Trophoblast cell (in vitro differentiated cells and primary cell): Measurements from ENCODE around the gene YTHDF1.

ENCODE experiments used
- DNase-seq, 2 donors: peaks; one replicate each; pipeline ENCODE4 v3.0.0-alpha.2; 2016
- H2AFZ ChIP-seq: 2 replicates; pipeline ENCODE4 v1.6.1; 2013; ENCODE audit warnings: low read length, moderate library complexity, mild to moderate bottlenecking; ENCODE audit not compliant: insufficient read depth, poor library complexity
- H2AK5ac ChIP-seq: 2 replicates; pipeline ENCODE4 v1.6.1; 2013; ENCODE audit warnings: mild to moderate bottlenecking, low read length
- H2BK120ac ChIP-seq: 2 replicates; pipeline ENCODE4 v1.6.1; 2013; ENCODE audit warnings: low read length, mild to moderate bottlenecking, moderate library complexity; ENCODE audit not compliant: insufficient read depth, poor library complexity
- H2BK12ac ChIP-seq: 2 replicates; pipeline ENCODE4 v1.6.1; 2013; ENCODE audit warnings: mild to moderate bottlenecking, low read length, moderate library complexity
- H2BK5ac ChIP-seq: 2 replicates; pipeline ENCODE4 v1.6.1; 2013; ENCODE audit warnings: low read length, low read depth, moderate library complexity, mild to moderate bottlenecking; ENCODE audit not compliant: poor library complexity
- H3K14ac ChIP-seq: 2 replicates; pipeline ENCODE4 v1.6.1; 2013; ENCODE audit warnings: mild to moderate bottlenecking, low read length
- H3K18ac ChIP-seq: 2 replicates; pipeline ENCODE4 v1.6.1; 2013; ENCODE audit warnings: mild to moderate bottlenecking, low read length
- H3K23ac ChIP-seq: 2 replicates; pipeline ENCODE4 v1.6.1; 2013; ENCODE audit warnings: low read length
- H3K27ac ChIP-seq: 2 replicates; pipeline ENCODE4 v1.5.1; 2013; ENCODE audit warnings: low read depth, mild to moderate bottlenecking, inconsistent platforms, low read length, moderate library complexity
- H3K27me3 ChIP-seq: 2 replicates; pipeline ENCODE4 v1.6.1; 2013; ENCODE audit warnings: inconsistent platforms, mild to moderate bottlenecking, low read length, moderate library complexity; ENCODE audit not compliant: insufficient read depth
- H3K36me3 ChIP-seq, 2 experiments: 1 replicate in 1 of 2; 2 replicates in 1 of 2; pipeline ENCODE4 v1.6.1; 2013; ENCODE audit warnings: low read length in 2 of 2, mild to moderate bottlenecking in 2 of 2, moderate library complexity in 1 of 2; ENCODE audit not compliant: insufficient read depth in 2 of 2, control insufficient read depth in 1 of 2
- H3K4ac ChIP-seq: 2 replicates; pipeline ENCODE4 v1.6.1; 2013; ENCODE audit warnings: low read depth, mild to moderate bottlenecking, low read length, moderate library complexity
- H3K4me1 ChIP-seq, 2 experiments: 1 replicate in 1 of 2; 2 replicates in 1 of 2; pipeline ENCODE4 v1.6.1; 2013; ENCODE audit warnings: low read length in 2 of 2, mild to moderate bottlenecking in 2 of 2, moderate library complexity in 1 of 2; ENCODE audit not compliant: insufficient read depth in 2 of 2, control insufficient read depth in 1 of 2
- H3K4me2 ChIP-seq: 2 replicates; pipeline ENCODE4 v1.6.1; 2013; ENCODE audit warnings: inconsistent platforms, mild to moderate bottlenecking, low read length, moderate library complexity
- H3K4me3 ChIP-seq: 2 replicates; pipeline ENCODE4 v1.5.1; 2013; ENCODE audit warnings: mild to moderate bottlenecking, low read depth, low read length, inconsistent platforms
- H3K79me1 ChIP-seq: one replicate; pipeline ENCODE4 v1.6.1; 2013; ENCODE audit warnings: low read length
- H3K79me2 ChIP-seq: 2 replicates; pipeline ENCODE4 v1.6.1; 2013; ENCODE audit warnings: low read length, mild to moderate bottlenecking; ENCODE audit not compliant: control insufficient read depth, insufficient read depth, poor library complexity
- H3K9ac ChIP-seq: 2 replicates; pipeline ENCODE4 v1.6.1; 2013; ENCODE audit warnings: mild to moderate bottlenecking, low read length
- H3K9me3 ChIP-seq: 2 replicates; pipeline ENCODE4 v1.6.1; 2013; ENCODE audit warnings: low read depth, mild to moderate bottlenecking, control low read depth, inconsistent platforms, low read length; ENCODE audit not compliant: insufficient read depth
- H4K12ac ChIP-seq: 2 replicates; pipeline ENCODE4 v1.6.1; 2013; ENCODE audit warnings: low read depth, mild to moderate bottlenecking, low read length, moderate library complexity
- H4K8ac ChIP-seq: 2 replicates; pipeline ENCODE4 v1.6.1; 2013; ENCODE audit warnings: low read depth, mild to moderate bottlenecking, low read length, moderate library complexity
- H4K91ac ChIP-seq: one replicate; pipeline ENCODE4 v1.6.1; 2013; ENCODE audit warnings: low read depth, mild to moderate bottlenecking, low read length, moderate library complexity
- WGBS: extraction: QIAGEN DNeasy Blood & Tissue Kit; methylation state at CpG from one replicate; pipeline ENCODE4 v1.1.7; 2013; ENCODE audit warnings: missing lambda C conversion rate; ENCODE audit not compliant: insufficient read length, insufficient coverage; ENCODE audit errors: extremely low coverage; 5-methylcytosine and 5-hydroxymethylcytosine counted together

YTHDF1 gene

DNA sequence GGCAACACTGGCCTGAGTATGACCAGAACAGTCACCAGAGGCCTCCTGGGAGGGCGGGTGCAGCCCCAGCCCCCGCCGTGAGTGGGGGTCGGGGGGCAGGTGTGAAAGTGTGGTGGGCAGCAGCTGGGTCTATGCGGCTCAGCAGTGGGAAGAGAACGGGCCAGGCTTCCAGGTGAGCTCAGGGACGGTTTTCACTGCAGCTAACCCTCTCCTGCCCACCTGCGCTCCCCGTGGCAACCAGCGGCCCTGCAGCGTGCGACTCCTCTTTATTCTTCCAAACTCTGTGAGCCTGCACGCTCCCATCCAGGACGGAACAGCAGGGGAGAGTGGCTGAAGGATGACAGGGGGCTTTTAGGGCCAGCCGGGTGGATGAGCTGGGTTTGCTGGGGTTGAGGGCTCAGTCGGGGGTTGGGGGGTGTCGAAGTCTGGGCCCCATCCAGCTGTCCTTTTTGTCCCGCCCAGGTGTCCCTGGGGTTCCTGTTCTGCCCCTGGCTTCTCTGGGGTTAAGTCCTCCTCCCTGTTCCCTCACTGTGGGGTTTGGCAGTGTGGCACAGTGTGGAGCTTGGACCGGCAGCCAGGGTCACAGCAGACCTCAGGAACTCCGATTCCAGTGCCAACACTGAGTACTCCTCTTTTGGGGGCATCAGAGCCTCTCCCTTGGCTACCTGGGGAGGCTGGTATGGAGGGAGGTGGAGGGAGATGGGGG lies 18.9 kb upstream of the YTHDF1 start:
- Histone ChIP-seq H3K36me3 (no peaks in the 10 kb centered on the region), H3K79me2 (peaks cover 19% of the 10 kb centered on the region), H3K23ac (no peak overlapping the region), H3K9me3 (no peaks in the 10 kb centered on the region), H3K14ac (peak overlapping the region; percentile 93), H2BK12ac (peak overlapping the region; percentile 99), H2AK5ac (peak overlapping the region; percentile 74), H3K79me1 (peaks cover 65% of the 10 kb centered on the region), H3K4me3 (no peak overlapping the region), H3K4me1 (peaks cover 61 to 62% of the 10 kb centered on the region in 2 experiments), H2BK5ac (peak overlapping the region; percentile 100), H4K12ac (peak overlapping the region; percentile 25), H3K4me2 (no peak overlapping the region), H3K18ac (peak overlapping the region; percentile 83), H4K8ac (peak overlapping the region; percentile 73), H2AFZ (peak overlapping the region; percentile 47), H3K27me3 (no peaks in the 10 kb centered on the region), H2BK120ac (peak overlapping the region; percentile 91), H3K9ac (no peak overlapping the region), H4K91ac (peak overlapping the region; percentile 100), H3K4ac (peak overlapping the region; percentile 83), H3K27ac (peak overlapping the region; percentile 100)
- DNase-seq, result peak; percentile 62 to 80
- WGBS, result no CpG with 5 or more reads among the region's 20 CpGs

DNA sequence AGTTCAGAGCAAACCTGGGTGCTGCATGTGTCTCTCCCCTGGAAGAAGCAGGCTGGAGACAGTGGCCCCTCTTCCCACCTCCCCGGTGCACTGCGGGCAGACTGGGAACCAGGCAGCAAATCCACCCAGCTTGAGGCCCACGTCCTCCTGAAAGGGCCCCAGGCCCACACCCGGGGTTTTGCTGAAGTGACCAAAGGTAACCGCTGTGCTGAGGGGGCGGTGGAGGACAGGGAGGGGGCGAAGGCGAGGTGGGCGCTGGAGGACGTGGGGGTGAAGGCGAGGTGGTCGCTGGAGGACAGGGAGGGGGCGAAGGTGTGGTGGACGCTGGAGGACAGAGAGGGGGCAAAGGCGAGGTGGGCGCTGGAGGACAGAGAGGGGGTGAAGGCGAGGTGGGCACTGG lies 18.0 kb upstream of the YTHDF1 start:
- Histone ChIP-seq H3K4ac (peak overlapping the region; percentile 83), H4K91ac (peak overlapping the region; percentile 100), H3K9me3 (no peaks in the 10 kb centered on the region), H3K14ac (peak overlapping the region; percentile 89), H2AK5ac (peak overlapping the region; percentile 74), H2BK120ac (peak overlapping the region; percentile 91), H3K4me1 (peaks cover 68 to 69% of the 10 kb centered on the region in 2 experiments), H3K27ac (peak overlapping the region; percentile 100), H3K23ac (no peak overlapping the region), H3K79me1 (peaks cover 73% of the 10 kb centered on the region), H2BK12ac (peak overlapping the region; percentile 99), H3K36me3 (no peaks in the 10 kb centered on the region), H2AFZ (peak overlapping the region; percentile 78), H3K27me3 (no peaks in the 10 kb centered on the region), H2BK5ac (peak overlapping the region; percentile 100), H4K12ac (peak overlapping the region; percentile 28), H4K8ac (peak overlapping the region; percentile 73), H3K4me2 (no peak overlapping the region), H3K18ac (peak overlapping the region; percentile 93), H3K4me3 (no peak overlapping the region), H3K9ac (peak overlapping the region; percentile 8), H3K79me2 (peaks cover 23% of the 10 kb centered on the region)
- WGBS, result no CpG with 5 or more reads among the region's 17 CpGs
- DNase-seq, result no peak

DNA sequence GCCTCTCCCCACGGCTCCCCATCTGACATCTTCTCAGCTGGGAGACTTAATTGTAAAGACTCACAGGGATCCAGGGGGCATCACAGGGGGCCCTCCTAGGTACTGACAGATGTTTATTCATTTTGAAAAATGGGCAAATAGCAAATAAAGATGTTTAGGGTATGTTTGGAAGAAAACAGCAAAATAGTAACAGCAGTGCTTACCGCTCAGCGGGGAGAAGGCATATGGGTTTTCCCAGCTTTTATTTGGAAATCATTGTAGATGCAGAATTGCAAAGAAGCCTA lies 17.1 kb upstream of the YTHDF1 start:
- H3K9ac ChIP-seq, result no peak overlapping the region
- H3K9me3 ChIP-seq, result no peaks in the 10 kb centered on the region
- H2BK5ac ChIP-seq, result peak overlapping the region; percentile 100
- DNase-seq, result peak in 1 of 2 donors; percentile 45
- H4K8ac ChIP-seq, result peak overlapping the region; percentile 87
- peaks cover 75% of the 10 kb centered on the region for H3K79me1 ChIP-seq
- H2AK5ac ChIP-seq, result peak overlapping the region; percentile 71
- no peaks in the 10 kb centered on the region for H3K27me3 ChIP-seq
- H3K4me2 ChIP-seq, result peak overlapping the region; percentile 13
- no peaks in the 10 kb centered on the region for H3K36me3 ChIP-seq
- peak overlapping the region; percentile 100 for H4K91ac ChIP-seq
- H3K23ac ChIP-seq, result no peak overlapping the region
- peaks cover 23% of the 10 kb centered on the region for H3K79me2 ChIP-seq
- no CpG with 5 or more reads among the region's 3 CpGs for WGBS
- H3K14ac ChIP-seq, result peak overlapping the region; percentile 94
- H3K27ac ChIP-seq, result peak overlapping the region; percentile 100
- H3K18ac ChIP-seq, result peak overlapping the region; percentile 93
- H2BK120ac ChIP-seq, result peak overlapping the region; percentile 91
- H2AFZ ChIP-seq, result no peak overlapping the region
- peaks cover 74 to 75% of the 10 kb centered on the region in 2 experiments for H3K4me1 ChIP-seq
- H2BK12ac ChIP-seq, result peak overlapping the region; percentile 91
- H4K12ac ChIP-seq, result peak overlapping the region; percentile 82
- H3K4me3 ChIP-seq, result no peak overlapping the region
- peak overlapping the region; percentile 87 for H3K4ac ChIP-seq

DNA sequence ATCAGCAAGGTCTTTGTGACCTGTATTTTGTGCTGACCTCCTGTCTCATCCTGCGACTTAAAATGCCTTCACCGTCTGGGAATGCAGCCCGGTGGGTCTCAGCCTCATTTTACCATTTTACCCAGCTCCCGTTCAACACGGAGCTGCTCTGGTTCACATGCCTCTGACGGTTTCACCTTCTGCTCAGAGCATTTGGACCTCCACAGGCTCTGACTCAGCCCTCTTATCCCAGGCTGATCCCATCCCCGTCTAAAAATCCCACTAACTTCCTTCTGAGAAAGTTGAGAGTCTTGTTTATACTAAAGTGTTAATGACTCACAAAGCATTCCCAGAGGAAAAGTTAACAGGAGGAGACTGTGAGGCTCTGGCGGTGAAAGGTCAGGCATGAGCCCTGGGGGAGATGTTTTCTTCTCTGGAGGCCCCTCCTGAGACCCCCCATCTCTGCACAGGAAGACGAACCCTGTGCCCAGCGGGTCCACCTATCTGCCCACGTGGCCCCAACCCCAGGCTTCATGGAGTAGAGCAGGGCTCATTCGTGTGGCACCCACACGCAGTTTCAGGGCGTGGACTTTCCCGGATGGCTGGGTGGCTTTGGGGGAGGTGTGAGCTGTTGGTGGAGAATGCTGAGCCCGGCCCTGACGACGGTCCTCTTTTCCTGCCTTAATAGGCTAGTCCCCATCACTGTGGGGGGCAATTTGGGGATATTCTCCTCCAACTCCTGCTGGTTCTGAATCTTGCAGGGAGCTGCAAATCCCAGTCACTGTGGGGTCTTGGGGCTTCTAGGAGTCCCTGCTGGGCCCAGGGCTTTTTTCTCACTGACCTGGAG lies 16.5 kb upstream of the YTHDF1 start:
- Histone ChIP-seq H3K14ac (peak overlapping the region; percentile 94), H3K27ac (peak overlapping the region; percentile 100), H3K36me3 (no peaks in the 10 kb centered on the region), H3K4me1 (peaks cover 74 to 75% of the 10 kb centered on the region in 2 experiments), H2BK120ac (peak overlapping the region; percentile 91), H2BK12ac (peak overlapping the region; percentile 91), H3K9me3 (no peaks in the 10 kb centered on the region), H2AFZ (peak overlapping the region; percentile 56), H3K27me3 (no peaks in the 10 kb centered on the region), H4K12ac (peak overlapping the region; percentile 82), H2AK5ac (peak overlapping the region; percentile 88), H3K79me1 (peaks cover 75% of the 10 kb centered on the region), H3K4ac (peak overlapping the region; percentile 87), H3K23ac (no peak overlapping the region), H2BK5ac (peak overlapping the region; percentile 100), H4K91ac (peak overlapping the region; percentile 100), H3K4me3 (no peak overlapping the region), H4K8ac (peak overlapping the region; percentile 87), H3K79me2 (peaks cover 23% of the 10 kb centered on the region), H3K9ac (no peak overlapping the region), H3K18ac (peak overlapping the region; percentile 93), H3K4me2 (peak overlapping the region; percentile 13)
- no CpG with 5 or more reads among the region's 18 CpGs for WGBS
- DNase-seq, result peak; percentile 97
